ENCODE data around the gene AGXT2. TPM values are rescaled to one million over a fixed set of nuclear protein-coding genes. Genes with fewer than 3 reads are reported as not detected.

The AGXT2 gene
- total RNA-seq, 1 experiment from 2014 or later: not detected

DNA sequence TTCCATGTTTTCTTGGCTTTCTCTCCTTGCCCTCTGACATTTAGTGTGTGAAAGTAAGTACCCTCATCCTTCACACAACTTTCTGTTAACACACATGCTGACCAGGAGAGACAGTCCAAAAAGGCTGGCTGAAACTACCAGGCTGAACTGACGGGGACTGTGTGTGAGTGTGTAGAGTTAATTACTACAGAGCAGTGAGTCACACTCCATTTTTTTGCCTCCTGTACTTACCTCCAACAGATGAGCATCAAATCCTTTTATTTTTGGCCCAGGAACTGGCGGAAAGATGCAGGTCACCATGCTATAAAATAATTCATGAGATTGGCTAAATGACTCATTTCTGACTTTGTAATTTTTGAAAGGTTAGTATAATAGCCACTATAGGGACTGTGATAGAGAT, 20.2 kb upstream of the AGXT2 start:
- Histone ChIP-seq H3K4me1 (ENCODE audit: insufficient read depth, low read length) (no peaks in the 10 kb centered on the region), H3K27me3 (ENCODE audit: insufficient read depth, low read length) (no peaks in the 10 kb centered on the region), H4K8ac (replicated peaks; ENCODE audit: insufficient read length, low read depth, low read length) (no peak overlapping the region), H3K23me2 (ENCODE audit: insufficient read length, low read depth, low read length, poor library complexity, severe bottlenecking) (no peaks in the 10 kb centered on the region), H3K18ac (ENCODE audit: insufficient read length, low read depth, low read length) (no peak overlapping the region), H2AFZ (ENCODE audit: low read length) (no peak overlapping the region), H2BK20ac (ENCODE audit: low read depth, low read length, poor library complexity, severe bottlenecking) (no peak overlapping the region), H4K91ac (ENCODE audit: insufficient read length, low read depth, low read length) (no peak overlapping the region), H3K27ac (ENCODE audit: insufficient read length, low read depth, low read length) (no peak overlapping the region), H3K79me1 (ENCODE audit: insufficient read depth, low read depth, low read length, poor library complexity, severe bottlenecking) (no peaks in the 10 kb centered on the region), H4K20me1 (ENCODE audit: control insufficient read depth, insufficient read depth, insufficient read length) (no peaks in the 10 kb centered on the region), H3K79me2 (ENCODE audit: insufficient read depth, low read length) (no peaks in the 10 kb centered on the region), H3K9ac (ENCODE audit: extremely low read depth, insufficient read length, low read length) (no peak overlapping the region), H2BK12ac (ENCODE audit: insufficient read length, low read depth, low read length) (no peak overlapping the region), H3K56ac (ENCODE audit: insufficient read length, low read depth, low read length) (no peak overlapping the region), H4K5ac (ENCODE audit: insufficient read length, low read depth, low read length) (no peak overlapping the region), H3K23ac (ENCODE audit: insufficient read length, low read depth, low read length) (no peak overlapping the region), H3T11ph (ENCODE audit: low read length) (no peak overlapping the region), H2AK5ac (ENCODE audit: insufficient read length, low read length) (no peak overlapping the region), H3K4ac (ENCODE audit: low read depth, low read length) (no peak overlapping the region), H3K4me2 (ENCODE audit: insufficient read depth, insufficient read length, low read length) (no peak overlapping the region), H2BK15ac (ENCODE audit: low read depth, low read length) (no peak overlapping the region), H2BK5ac (ENCODE audit: insufficient read length, low read length) (no peak overlapping the region), H3K9me3 (ENCODE audit: control insufficient read depth, low read depth, low read length) (no peaks in the 10 kb centered on the region), H3K14ac (ENCODE audit: insufficient read depth, low read length) (no peak overlapping the region), H2BK120ac (ENCODE audit: low read depth, low read length, poor library complexity, severe bottlenecking) (no peak overlapping the region)
- TF ChIP-seq CTCF (conservative IDR thresholded peaks at IDR 0.05): no peak
- DNase-seq: no peak
- H3K4me1 Mint-ChIP-seq: no peaks in the 10 kb centered on the region
- WGBS (ENCODE audit: extremely low coverage, insufficient read length, low lambda C conversion rate): no CpG with 5 or more reads among the region's 2 CpGs
- H3K36me3 Mint-ChIP-seq (ENCODE audit: insufficient read depth in 1 of 3, low read depth in 3 of 3): no peaks in the 10 kb centered on the region
- no peaks in the 10 kb centered on the region; the same call in 1 of the 2 replicates for H3K27me3 Mint-ChIP-seq (ENCODE audit: low read depth)
- H3K27ac Mint-ChIP-seq: no peak overlapping the region
- no peaks in the 10 kb centered on the region for H3K9me3 Mint-ChIP-seq
- no peak overlapping the region for H3K4me3 Mint-ChIP-seq

All from H9 (cell line).